ENCODE results near the gene SLC16A12. TPM values are rescaled to one million over a fixed set of nuclear protein-coding genes. Genes with fewer than 3 reads are reported as not detected.

Gene SLC16A12
- polyA plus RNA-seq, 1 donor (not counting 4 experiments of a cell fraction or from before 2014, with no cell fraction given) = 0.10 TPM

GRCh38 chr10:89580243-89580642, 44.8 kb upstream of the SLC16A12 start:
- H3K9me1 ChIP-seq (ENCODE audit: control insufficient read depth, extremely low read depth, insufficient read depth, low read length) = no peaks in the 10 kb centered on the region
- H3K9ac ChIP-seq (ENCODE audit: control insufficient read depth, extremely low read depth, insufficient read depth, low read length) = no peak overlapping the region
- no peak overlapping the region for H3K27ac ChIP-seq (ENCODE audit: control insufficient read depth, insufficient read depth, low read length)
- TF ChIP-seq, protein P1, sequence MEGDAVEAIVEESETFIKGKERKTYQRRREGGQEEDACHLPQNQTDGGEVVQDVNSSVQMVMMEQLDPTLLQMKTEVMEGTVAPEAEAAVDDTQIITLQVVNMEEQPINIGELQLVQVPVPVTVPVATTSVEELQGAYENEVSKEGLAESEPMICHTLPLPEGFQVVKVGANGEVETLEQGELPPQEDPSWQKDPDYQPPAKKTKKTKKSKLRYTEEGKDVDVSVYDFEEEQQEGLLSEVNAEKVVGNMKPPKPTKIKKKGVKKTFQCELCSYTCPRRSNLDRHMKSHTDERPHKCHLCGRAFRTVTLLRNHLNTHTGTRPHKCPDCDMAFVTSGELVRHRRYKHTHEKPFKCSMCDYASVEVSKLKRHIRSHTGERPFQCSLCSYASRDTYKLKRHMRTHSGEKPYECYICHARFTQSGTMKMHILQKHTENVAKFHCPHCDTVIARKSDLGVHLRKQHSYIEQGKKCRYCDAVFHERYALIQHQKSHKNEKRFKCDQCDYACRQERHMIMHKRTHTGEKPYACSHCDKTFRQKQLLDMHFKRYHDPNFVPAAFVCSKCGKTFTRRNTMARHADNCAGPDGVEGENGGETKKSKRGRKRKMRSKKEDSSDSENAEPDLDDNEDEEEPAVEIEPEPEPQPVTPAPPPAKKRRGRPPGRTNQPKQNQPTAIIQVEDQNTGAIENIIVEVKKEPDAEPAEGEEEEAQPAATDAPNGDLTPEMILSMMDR (optimal IDR thresholded peaks at IDR 0.05 in 1 of 3, IDR thresholded peaks at IDR 0.05 in 1 of 3, conservative IDR thresholded peaks at IDR 0.05 in 1 of 3; ENCODE audit: extremely low read depth in 1 of 3, insufficient read depth in 2 of 3, low read length in 3 of 3) = no peak
- TF ChIP-seq EZH2 (IDR thresholded peaks at IDR 0.05; ENCODE audit: low read length) = no peak
- H2AFZ ChIP-seq (ENCODE audit: control insufficient read depth, low read length) = no peak overlapping the region
- no peaks in the 10 kb centered on the region for H3K36me3 ChIP-seq (ENCODE audit: control insufficient read depth in 2 of 2, extremely low read depth in 1 of 2, insufficient read depth in 2 of 2, low read length in 2 of 2)
- no peaks in the 10 kb centered on the region for H4K20me1 ChIP-seq (ENCODE audit: control insufficient read depth, extremely low read depth, insufficient read depth, low read length)
- no peaks in the 10 kb centered on the region for H3K79me2 ChIP-seq (ENCODE audit: control insufficient read depth, insufficient read depth, low read length)
- no peaks in the 10 kb centered on the region for H3K4me1 ChIP-seq (ENCODE audit: control insufficient read depth, extremely low read depth, insufficient read depth, low read length)
- DNase-seq (ENCODE audit: low read depth, low spot score) (no peak), FAIRE-seq (no peak)
- H3K4me3 ChIP-seq (ENCODE audit: control insufficient read depth in 2 of 3, extremely low read depth in 1 of 3, insufficient read depth in 2 of 3, low read depth in 1 of 3, low read length in 3 of 3) = no peak overlapping the region
- no peak overlapping the region for H3K4me2 ChIP-seq (ENCODE audit: control insufficient read depth, extremely low read depth, insufficient read depth, low read depth, low read length)
- dilution Hi-C loops (cut with MboI; ENCODE audit: extremely low pct_ligation_motif_present, low sequenced_read_pairs) = no loop called here
- H3K27me3 ChIP-seq (ENCODE audit: control insufficient read depth, extremely low read depth, insufficient read depth, low read length) = no peaks in the 10 kb centered on the region
- no peaks in the 10 kb centered on the region for H3K9me3 ChIP-seq (ENCODE audit: control insufficient read depth, low read depth, low read length)

DNA sequence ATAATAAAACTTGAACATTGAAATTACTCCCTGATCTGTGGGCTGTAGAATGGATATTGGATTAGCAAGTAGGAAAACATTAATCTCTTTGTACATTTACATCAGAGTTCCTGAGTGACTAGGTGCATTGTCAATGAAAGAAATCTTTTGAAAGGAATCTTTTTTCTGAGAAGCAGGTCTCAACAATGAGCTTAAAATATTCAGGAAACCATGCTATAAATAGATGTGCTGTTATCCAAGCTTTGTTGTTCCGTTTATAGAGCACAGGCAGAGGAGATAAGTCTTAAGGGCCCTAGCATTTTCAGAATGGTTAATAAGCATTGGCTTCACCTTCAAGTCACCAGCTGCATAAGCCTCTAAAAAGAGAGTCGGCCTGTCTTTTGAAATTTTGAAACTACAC, 41.3 kb upstream of the SLC16A12 start:
- H3K27me3 ChIP-seq (ENCODE audit: control insufficient read depth, extremely low read depth, insufficient read depth, low read length) = no peaks in the 10 kb centered on the region
- no peak overlapping the region for H2AFZ ChIP-seq (ENCODE audit: control insufficient read depth, low read length)
- FAIRE-seq (no peak), DNase-seq (ENCODE audit: low read depth, low spot score) (no peak)
- no peak overlapping the region for H3K9ac ChIP-seq (ENCODE audit: control insufficient read depth, extremely low read depth, insufficient read depth, low read length)
- H3K9me3 ChIP-seq (ENCODE audit: control insufficient read depth, low read depth, low read length) = no peaks in the 10 kb centered on the region
- H3K79me2 ChIP-seq (ENCODE audit: control insufficient read depth, insufficient read depth, low read length) = no peaks in the 10 kb centered on the region
- H3K4me2 ChIP-seq (ENCODE audit: control insufficient read depth, extremely low read depth, insufficient read depth, low read depth, low read length) = no peak overlapping the region
- H3K9me1 ChIP-seq (ENCODE audit: control insufficient read depth, extremely low read depth, insufficient read depth, low read length) = no peaks in the 10 kb centered on the region
- dilution Hi-C loops (cut with MboI; ENCODE audit: extremely low pct_ligation_motif_present, low sequenced_read_pairs) = no loop called here
- no peaks in the 10 kb centered on the region for H3K36me3 ChIP-seq (ENCODE audit: control insufficient read depth in 2 of 2, extremely low read depth in 1 of 2, insufficient read depth in 2 of 2, low read length in 2 of 2)
- no peaks in the 10 kb centered on the region for H4K20me1 ChIP-seq (ENCODE audit: control insufficient read depth, extremely low read depth, insufficient read depth, low read length)
- H3K4me3 ChIP-seq (ENCODE audit: control insufficient read depth in 2 of 3, extremely low read depth in 1 of 3, insufficient read depth in 2 of 3, low read depth in 1 of 3, low read length in 3 of 3) = no peak overlapping the region
- no peak overlapping the region for H3K27ac ChIP-seq (ENCODE audit: control insufficient read depth, insufficient read depth, low read length)
- H3K4me1 ChIP-seq (ENCODE audit: control insufficient read depth, extremely low read depth, insufficient read depth, low read length) = no peaks in the 10 kb centered on the region
- TF ChIP-seq, protein P1 (optimal IDR thresholded peaks at IDR 0.05 in 1 of 3, IDR thresholded peaks at IDR 0.05 in 1 of 3, conservative IDR thresholded peaks at IDR 0.05 in 1 of 3; ENCODE audit: extremely low read depth in 1 of 3, insufficient read depth in 2 of 3, low read length in 3 of 3) = no peak
- no peak for TF ChIP-seq EZH2 (IDR thresholded peaks at IDR 0.05; ENCODE audit: low read length)

Data from keratinocyte (primary cell).